Measurements from ENCODE around the gene SPOCK3. TPM values are rescaled to one million over a fixed set of nuclear protein-coding genes. Genes with fewer than 3 reads are reported as not detected.

SPOCK3 gene
- total RNA-seq, 1 experiment from 2014 or later = 1.4 TPM

GRCh38 chr4:166823126-166823525 is 411.2 kb downstream of the SPOCK3 start:
- H3K4me1 ChIP-seq (ENCODE audit: control insufficient read depth, insufficient read depth, low read length) = no peaks in the 10 kb centered on the region
- H3K4me3 ChIP-seq (ENCODE audit: low read depth in 2 of 2, low read length in 2 of 2) = no peak overlapping the region
- ATAC-seq (no peak), DNase-seq (ENCODE audit: low read depth, low spot score) (no peak)
- no peaks in the 10 kb centered on the region for H3K27me3 ChIP-seq (ENCODE audit: control insufficient read depth, insufficient read depth, low read length)
- H3K36me3 ChIP-seq (ENCODE audit: control insufficient read depth, insufficient read depth, low read length) = no peaks in the 10 kb centered on the region
- H3K27ac ChIP-seq (ENCODE audit: low read length) = no peak overlapping the region
- intact Hi-C loops (cut with micrococcal nuclease; ENCODE audit: unreplicated experiment) (no loop called here), in situ Hi-C loops (cut with HindIII; ENCODE audit: low pct_unique_long_range_greater_than_20kb, low sequenced_read_pairs) (no loop called here)
- H3K9me3 ChIP-seq (ENCODE audit: control insufficient read depth, insufficient read depth, low read depth, low read length) = no peaks in the 10 kb centered on the region
- POLR2A ChIA-PET = no interaction called here
- CTCF ChIA-PET = no interaction called here
- TF ChIP-seq TCF7L2 (IDR thresholded peaks at IDR 0.05; ENCODE audit: low read depth, low read length) (no peak), SIN3A (IDR thresholded peaks at IDR 0.05; ENCODE audit: borderline replicate concordance, insufficient read depth, low read depth, low read length) (no peak), CTCF (IDR thresholded peaks at IDR 0.05) (no peak), POLR2AphosphoS5 (IDR thresholded peaks at IDR 0.05; ENCODE audit: low read depth, low read length) (no peak), REST (IDR thresholded peaks at IDR 0.05; ENCODE audit: insufficient read depth in 1 of 2, low read depth in 2 of 2, low read length in 1 of 2) (no peak)
- no TSS peak for BruUV-seq (replicated peaks)

DNA sequence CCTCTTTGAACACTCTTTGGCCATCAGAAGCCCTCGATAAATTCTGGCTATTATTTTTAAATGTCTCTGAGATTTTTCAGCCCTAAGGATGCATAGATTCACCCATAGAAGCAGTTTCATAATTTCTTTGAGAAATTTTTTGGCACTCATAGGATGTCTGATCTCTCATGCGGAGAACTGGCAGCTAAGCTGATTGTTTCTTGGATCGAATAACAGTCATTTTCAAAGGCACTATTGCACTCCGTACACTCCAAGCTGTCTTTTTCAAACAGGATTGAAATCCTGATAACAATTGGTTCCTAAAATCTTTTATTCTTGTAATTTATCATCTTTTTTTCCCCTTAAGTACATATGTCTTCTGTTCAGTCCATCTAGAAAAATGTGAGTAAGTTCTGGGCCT is 411.9 kb downstream of the SPOCK3 start:
- POLR2A ChIA-PET = no interaction called here
- no TSS peak for BruUV-seq (replicated peaks)
- H3K27me3 ChIP-seq (ENCODE audit: control insufficient read depth, insufficient read depth, low read length) = no peaks in the 10 kb centered on the region
- intact Hi-C loops (cut with micrococcal nuclease; ENCODE audit: unreplicated experiment) = no loop called here
- CTCF ChIA-PET = no interaction called here
- H3K4me1 ChIP-seq (ENCODE audit: control insufficient read depth, insufficient read depth, low read length) = no peaks in the 10 kb centered on the region
- no peak overlapping the region for H3K4me3 ChIP-seq (ENCODE audit: low read depth in 2 of 2, low read length in 2 of 2)
- DNase-seq (ENCODE audit: low read depth, low spot score) (no peak), ATAC-seq (no peak)
- in situ Hi-C loops (cut with HindIII; ENCODE audit: low pct_unique_long_range_greater_than_20kb, low sequenced_read_pairs) = no loop called here
- H3K27ac ChIP-seq (ENCODE audit: low read length) = no peak overlapping the region
- TF ChIP-seq POLR2AphosphoS5 (IDR thresholded peaks at IDR 0.05; ENCODE audit: low read depth, low read length) (no peak), REST (IDR thresholded peaks at IDR 0.05; ENCODE audit: insufficient read depth in 1 of 2, low read depth in 2 of 2, low read length in 1 of 2) (no peak), TCF7L2 (IDR thresholded peaks at IDR 0.05; ENCODE audit: low read depth, low read length) (no peak), CTCF (IDR thresholded peaks at IDR 0.05) (no peak), SIN3A (IDR thresholded peaks at IDR 0.05; ENCODE audit: borderline replicate concordance, insufficient read depth, low read depth, low read length) (no peak)
- H3K9me3 ChIP-seq (ENCODE audit: control insufficient read depth, insufficient read depth, low read depth, low read length) = no peaks in the 10 kb centered on the region
- no peaks in the 10 kb centered on the region for H3K36me3 ChIP-seq (ENCODE audit: control insufficient read depth, insufficient read depth, low read length)

All from Panc1 (cell line).